HUES6 (cell line): ENCODE data around the gene DNAJC15.

Experiments used
- H3K27ac ChIP-seq: 2 replicates; pipeline ENCODE4 v1.7.0; 2013; ENCODE audit warnings: low read depth, mild to moderate bottlenecking, low read length, inconsistent platforms
- H3K27me3 ChIP-seq: 2 replicates; pipeline ENCODE4 v1.6.1; 2013; ENCODE audit warnings: low read length; ENCODE audit not compliant: control insufficient read depth, insufficient read depth
- H3K36me3 ChIP-seq: 2 replicates; pipeline ENCODE4 v1.6.1; 2013; ENCODE audit warnings: low read length; ENCODE audit not compliant: control insufficient read depth, insufficient read depth
- H3K4me1 ChIP-seq: 2 replicates; pipeline ENCODE4 v1.6.1; 2013; ENCODE audit warnings: low read length; ENCODE audit not compliant: control insufficient read depth, insufficient read depth
- H3K4me3 ChIP-seq: 2 replicates; pipeline ENCODE4 v1.5.1; 2013; ENCODE audit warnings: low read depth, low read length
- H3K9ac ChIP-seq: one replicate; pipeline ENCODE4 v1.6.1; 2013; ENCODE audit warnings: mild to moderate bottlenecking, low read length
- H3K9me3 ChIP-seq: 2 replicates; pipeline ENCODE4 v1.6.1; 2013; ENCODE audit warnings: low read depth, low read length; ENCODE audit not compliant: control insufficient read depth, insufficient read depth

Gene DNAJC15

DNA sequence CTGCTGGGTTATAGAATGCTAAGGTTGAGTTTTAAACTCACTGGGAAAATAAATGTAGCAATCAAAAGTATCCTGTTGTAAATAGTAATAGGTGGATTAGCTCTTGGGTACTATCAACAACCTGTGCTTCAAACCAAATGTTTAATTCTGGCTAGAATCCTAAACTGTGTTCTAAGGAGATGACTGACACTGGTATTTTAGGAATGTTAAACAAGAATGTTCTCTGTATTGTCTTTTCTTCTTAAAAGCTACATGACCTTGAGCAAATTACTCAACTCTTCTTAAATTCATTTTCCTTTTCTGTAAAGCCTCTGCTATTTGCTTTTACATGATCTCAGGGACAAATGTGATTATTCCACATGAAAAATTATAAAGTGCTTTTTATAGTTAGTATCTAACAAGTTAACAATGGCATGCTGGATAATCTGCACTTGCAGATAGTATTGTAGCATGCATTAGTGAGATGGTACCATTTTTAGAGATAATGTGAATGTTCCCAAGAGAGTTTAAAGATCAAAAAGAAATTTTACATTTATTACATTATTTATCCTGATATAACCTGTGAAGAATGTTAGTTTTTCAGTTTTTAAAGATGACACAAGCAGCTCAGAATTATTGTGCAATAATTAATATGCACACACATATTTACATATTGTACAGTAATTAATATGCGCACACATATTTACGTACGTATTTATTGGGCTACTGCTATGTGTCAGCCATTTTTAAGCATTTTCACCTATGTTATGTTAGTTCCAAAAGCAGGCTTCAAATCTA, 17.7 kb upstream of the DNAJC15 start:
- Histone ChIP-seq H3K9ac (no peak overlapping the region), H3K27ac (no peak overlapping the region), H3K36me3 (no peaks in the 10 kb centered on the region), H3K27me3 (no peaks in the 10 kb centered on the region), H3K4me3 (no peak overlapping the region), H3K9me3 (no peaks in the 10 kb centered on the region; the same call in 1 of the 2 replicates), H3K4me1 (peaks cover 18% of the 10 kb centered on the region; the same call in 1 of the 2 replicates)

DNA sequence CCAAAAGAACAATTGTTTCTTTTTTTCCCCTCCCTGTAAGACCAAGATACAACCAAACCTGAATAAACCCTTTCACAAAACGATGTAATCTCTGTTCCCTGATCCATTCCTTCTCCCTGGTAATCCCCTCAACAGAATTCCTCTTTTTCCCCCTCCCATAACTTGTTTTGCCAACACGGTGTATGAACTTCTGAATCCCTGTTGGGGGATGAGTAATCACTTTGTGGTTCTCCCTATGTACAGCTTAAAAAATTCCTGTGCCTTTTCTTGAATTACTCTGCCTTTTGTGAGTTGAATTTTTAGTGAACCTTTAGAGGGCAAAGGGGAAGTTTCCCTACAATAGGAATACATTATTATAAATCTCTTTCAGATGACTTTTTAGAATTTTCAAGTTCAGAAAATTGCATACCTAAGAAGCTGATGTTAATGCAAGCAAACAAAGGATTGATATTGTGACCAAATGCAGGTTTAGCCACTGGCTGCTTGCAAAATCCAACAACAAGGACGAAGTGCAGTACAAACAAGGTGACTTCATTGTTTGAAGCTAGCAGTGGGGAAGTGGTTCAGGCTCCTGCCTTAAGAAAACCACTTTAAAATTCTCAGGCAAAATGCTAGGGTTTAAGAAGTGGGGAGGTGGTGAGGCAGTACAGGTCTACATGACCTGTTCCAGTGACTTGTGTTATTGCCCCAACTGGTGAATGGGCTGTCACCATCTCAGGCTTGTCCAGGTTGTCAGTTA, 16.3 kb upstream of the DNAJC15 start:
- H3K27me3 ChIP-seq: no peaks in the 10 kb centered on the region
- H3K9ac ChIP-seq: no peak overlapping the region
- no peak overlapping the region for H3K4me3 ChIP-seq
- H3K4me1 ChIP-seq: peaks cover 18% of the 10 kb centered on the region; the same call in 1 of the 2 replicates
- no peaks in the 10 kb centered on the region; the same call in 1 of the 2 replicates for H3K9me3 ChIP-seq
- no peaks in the 10 kb centered on the region for H3K36me3 ChIP-seq
- no peak overlapping the region for H3K27ac ChIP-seq

DNA sequence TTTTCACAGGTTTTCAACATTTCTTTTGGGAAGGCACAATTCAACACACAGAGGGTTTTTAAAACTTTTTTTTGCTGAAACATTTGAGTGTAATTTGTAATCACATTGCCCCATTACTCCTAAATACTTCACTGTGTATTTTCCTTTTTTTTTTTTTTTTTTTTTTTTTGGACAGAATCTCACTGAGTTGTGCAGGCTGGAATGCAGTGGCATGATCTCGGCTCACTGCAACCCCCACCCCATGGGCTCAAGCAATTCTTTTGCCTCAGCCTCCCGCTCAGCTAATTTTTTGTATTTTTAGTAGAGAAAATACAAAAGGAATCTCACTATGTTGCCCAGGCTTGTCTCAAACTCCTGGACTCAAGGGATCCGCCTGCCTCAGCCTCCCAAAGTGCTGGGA, 14.8 kb upstream of the DNAJC15 start:
- H3K4me3 ChIP-seq: no peak overlapping the region
- H3K36me3 ChIP-seq: no peaks in the 10 kb centered on the region
- H3K27me3 ChIP-seq: no peaks in the 10 kb centered on the region
- no peaks in the 10 kb centered on the region for H3K9me3 ChIP-seq
- peaks cover 18% of the 10 kb centered on the region; the same call in 1 of the 2 replicates for H3K4me1 ChIP-seq
- H3K9ac ChIP-seq: no peak overlapping the region
- H3K27ac ChIP-seq: no peak overlapping the region

DNA sequence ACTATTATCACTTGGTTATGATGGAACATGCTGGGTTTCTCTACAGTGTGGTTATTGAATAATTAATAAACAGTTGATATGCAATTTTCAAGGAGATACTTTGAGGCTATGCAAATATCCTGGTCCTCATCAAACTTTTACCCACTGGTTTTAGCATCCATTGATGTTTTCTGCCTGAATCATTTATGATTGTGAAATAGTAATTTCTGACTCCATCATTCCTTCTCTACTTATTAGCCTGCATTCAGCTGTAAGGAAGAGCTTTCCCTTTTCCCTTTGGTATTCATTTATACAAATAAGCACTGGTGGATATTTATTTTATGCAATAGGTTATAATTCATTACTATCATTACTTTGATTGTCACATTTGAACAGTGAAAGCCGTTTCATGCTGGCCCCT, 13.9 kb upstream of the DNAJC15 start:
- Histone ChIP-seq H3K9ac (no peak overlapping the region), H3K4me3 (no peak overlapping the region), H3K4me1 (peaks cover 18% of the 10 kb centered on the region; the same call in 1 of the 2 replicates), H3K27ac (no peak overlapping the region), H3K9me3 (no peaks in the 10 kb centered on the region), H3K36me3 (no peaks in the 10 kb centered on the region), H3K27me3 (no peaks in the 10 kb centered on the region)

DNA sequence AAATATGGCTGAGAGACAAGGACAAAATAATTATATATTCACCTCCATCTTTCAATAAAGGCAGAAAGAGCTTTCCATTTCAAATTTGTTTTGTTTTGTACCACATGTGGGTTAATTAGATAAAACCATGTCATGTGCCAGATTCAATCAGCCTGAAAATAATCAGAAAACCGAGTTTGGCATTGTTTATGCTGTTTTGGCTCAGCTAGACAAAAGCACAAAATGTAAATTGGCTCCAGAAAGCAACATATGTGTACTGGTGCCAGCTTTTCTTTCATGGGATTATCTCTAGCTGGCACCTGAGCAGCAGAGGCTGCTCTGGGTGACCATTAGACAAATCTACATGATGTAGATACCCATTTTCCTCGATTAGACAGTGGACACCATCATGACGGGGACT, 9.2 kb upstream of the DNAJC15 start:
- no peaks in the 10 kb centered on the region for H3K36me3 ChIP-seq
- no peak overlapping the region for H3K4me3 ChIP-seq
- no peaks in the 10 kb centered on the region for H3K4me1 ChIP-seq
- 0 out of 2 replicates have a peak, but pooled peaks cover 5% of the 10 kb centered on the region for H3K9me3 ChIP-seq
- no peak overlapping the region for H3K27ac ChIP-seq
- H3K9ac ChIP-seq: no peak overlapping the region
- H3K27me3 ChIP-seq: no peaks in the 10 kb centered on the region

DNA sequence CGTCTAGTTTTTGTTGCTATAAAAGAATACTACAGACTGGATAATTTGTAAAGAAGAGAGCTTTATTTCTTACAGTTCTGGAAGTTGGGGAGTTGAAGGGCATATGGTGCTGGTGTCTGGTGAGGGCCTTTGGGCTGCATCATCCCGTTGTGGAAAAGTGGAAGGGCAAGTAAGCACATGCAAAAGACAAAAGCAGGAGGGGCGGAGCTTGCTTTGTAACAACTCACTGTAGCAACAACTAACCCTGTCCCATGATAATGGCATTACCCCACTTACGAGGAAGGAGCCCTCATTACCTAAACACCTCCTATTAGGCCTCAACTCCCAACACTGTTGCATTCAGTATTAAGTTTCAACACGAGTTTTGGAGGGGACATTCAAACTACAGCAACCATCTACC, 7.2 kb upstream of the DNAJC15 start:
- Histone ChIP-seq H3K9ac (no peak overlapping the region), H3K9me3 (0 out of 2 replicates have a peak, but pooled peaks cover 5% of the 10 kb centered on the region), H3K4me1 (peaks cover 10% of the 10 kb centered on the region), H3K36me3 (no peaks in the 10 kb centered on the region), H3K27me3 (no peaks in the 10 kb centered on the region), H3K27ac (no peak overlapping the region), H3K4me3 (no peak overlapping the region)

DNA sequence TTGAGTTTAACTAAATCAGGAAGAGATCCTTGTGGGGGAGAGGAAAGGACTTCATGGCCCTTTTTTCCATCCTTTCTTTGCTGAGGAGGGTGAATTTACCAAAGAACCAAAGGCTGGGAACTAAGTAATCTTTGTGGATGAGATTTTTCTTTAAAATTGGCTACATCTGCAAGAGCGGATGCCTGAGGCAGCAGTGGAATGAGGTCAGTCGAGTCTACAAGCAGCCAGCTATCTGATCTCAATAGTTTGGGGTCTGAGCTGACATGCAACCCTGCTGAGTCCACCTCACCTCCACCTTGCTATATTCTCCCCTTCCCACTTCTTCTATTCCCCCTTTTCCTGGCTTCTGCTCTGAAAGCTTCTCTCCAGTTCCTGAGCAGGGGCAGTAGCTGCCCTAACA, 3.6 kb upstream of the DNAJC15 start:
- Histone ChIP-seq H3K27me3 (no peaks in the 10 kb centered on the region), H3K4me3 (no peak overlapping the region), H3K4me1 (peaks cover 10% of the 10 kb centered on the region), H3K27ac (no peak overlapping the region), H3K9ac (no peak overlapping the region), H3K9me3 (0 out of 2 replicates have a peak, but pooled peaks cover 5% of the 10 kb centered on the region), H3K36me3 (no peaks in the 10 kb centered on the region)

DNA sequence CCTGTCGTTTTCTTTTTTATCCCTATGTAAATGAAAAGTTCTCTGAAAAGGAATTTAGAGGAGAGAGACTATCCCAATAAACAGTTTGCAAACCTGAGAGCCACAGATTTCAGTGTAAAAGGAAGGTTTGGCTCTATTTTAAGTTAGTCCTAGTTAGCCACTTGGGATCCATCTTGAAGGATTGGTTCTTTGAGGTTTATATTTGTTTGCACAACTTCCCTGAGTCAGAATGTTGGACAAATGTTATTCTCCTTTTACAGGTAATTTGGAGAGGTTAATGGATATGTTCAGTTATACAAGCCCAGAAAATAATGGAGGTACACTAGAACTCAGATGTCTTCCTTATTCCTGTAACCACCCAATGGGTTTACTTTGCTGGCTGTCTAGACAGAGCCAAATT, 2.6 kb upstream of the DNAJC15 start:
- Histone ChIP-seq H3K4me3 (no peak overlapping the region), H3K4me1 (peaks cover 10% of the 10 kb centered on the region), H3K36me3 (no peaks in the 10 kb centered on the region), H3K27ac (no peak overlapping the region), H3K9me3 (0 out of 2 replicates have a peak, but pooled peaks cover 5% of the 10 kb centered on the region), H3K27me3 (no peaks in the 10 kb centered on the region), H3K9ac (no peak overlapping the region)

DNA sequence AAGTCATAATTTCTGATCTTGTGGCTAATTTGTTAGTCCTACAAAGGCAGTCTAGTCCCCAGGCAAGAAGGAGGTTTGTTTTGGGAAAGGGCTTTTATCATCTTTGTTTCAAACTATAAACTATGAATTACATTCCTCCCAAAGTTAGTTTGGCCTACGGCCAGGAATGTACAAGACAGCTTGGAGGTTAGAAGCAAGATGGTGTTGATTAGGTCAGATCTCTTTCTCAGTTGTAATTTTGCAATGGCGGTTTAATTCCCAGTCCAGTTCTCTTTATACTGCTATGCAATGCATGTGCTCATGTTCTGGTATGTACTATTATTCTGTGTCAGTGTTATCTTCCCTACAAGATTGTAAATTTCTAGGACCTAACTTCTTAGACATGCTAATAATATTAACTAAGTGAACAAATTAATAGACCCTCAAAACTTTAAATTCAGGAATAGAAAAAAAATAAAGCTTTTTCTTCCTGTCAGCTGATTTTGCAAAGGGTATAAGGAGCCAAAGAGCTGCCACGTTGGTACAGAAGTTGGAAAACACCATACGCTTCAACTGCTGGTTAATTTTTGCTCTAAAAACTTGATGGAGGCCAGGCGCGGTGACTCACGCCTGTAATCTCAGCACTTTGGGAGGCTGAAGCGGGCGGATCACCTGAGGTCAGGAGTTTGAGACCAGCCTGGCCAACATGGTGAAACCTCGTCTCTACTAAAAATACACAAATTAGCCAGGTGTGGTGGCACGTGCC, 1.3 kb upstream of the DNAJC15 start:
- no peaks in the 10 kb centered on the region for H3K36me3 ChIP-seq
- no peaks in the 10 kb centered on the region for H3K9me3 ChIP-seq
- no peaks in the 10 kb centered on the region for H3K27me3 ChIP-seq
- H3K27ac ChIP-seq: no peak overlapping the region
- H3K9ac ChIP-seq: no peak overlapping the region
- peaks cover 10% of the 10 kb centered on the region for H3K4me1 ChIP-seq
- H3K4me3 ChIP-seq: no peak overlapping the region

DNA sequence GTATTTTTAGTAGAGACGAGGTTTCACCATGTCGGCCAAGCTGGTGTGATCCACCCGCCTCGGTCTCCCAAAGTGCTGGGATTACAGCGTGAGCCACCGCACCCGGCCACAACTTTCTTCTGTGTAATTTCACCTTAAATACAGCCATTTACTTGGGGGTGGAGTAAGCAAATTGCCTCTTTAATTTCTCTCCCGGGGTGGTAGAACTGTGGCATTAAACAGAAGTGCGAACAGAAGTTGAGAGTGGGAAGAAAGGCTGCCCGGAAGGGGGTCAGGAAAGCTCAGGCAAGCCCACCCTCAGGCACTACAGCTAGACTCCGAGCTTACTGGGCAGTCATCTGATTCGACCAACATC, 475 bp upstream of the DNAJC15 start:
- Histone ChIP-seq H3K4me1 (peaks cover 10% of the 10 kb centered on the region), H3K4me3 (peak overlapping the region; percentile 66), H3K9me3 (no peaks in the 10 kb centered on the region), H3K9ac (peak overlapping the region; percentile 78), H3K27me3 (no peaks in the 10 kb centered on the region), H3K27ac (no peak overlapping the region), H3K36me3 (no peaks in the 10 kb centered on the region)

DNA sequence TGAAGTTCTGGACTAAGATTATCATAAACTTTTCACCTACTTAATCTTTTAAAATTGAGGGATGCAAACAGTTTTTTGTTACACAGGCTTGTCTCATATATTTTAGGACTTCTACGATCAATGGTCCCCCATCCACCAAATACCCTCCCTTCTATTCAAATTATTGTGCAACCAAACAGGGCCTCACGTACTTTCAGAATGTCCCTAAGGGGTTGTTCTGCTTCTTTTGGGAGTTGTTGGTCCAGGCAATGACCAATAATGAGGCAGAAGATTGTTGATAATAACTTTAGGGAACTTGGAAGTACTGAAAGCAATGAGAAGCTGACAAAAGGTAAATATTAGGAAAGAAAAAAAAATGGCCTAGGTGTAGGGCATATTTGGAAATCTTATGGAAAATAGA, 2.9 kb downstream of the DNAJC15 start:
- Histone ChIP-seq H3K27ac (no peak overlapping the region), H3K9ac (no peak overlapping the region), H3K36me3 (no peaks in the 10 kb centered on the region)

More for the DNA sequence above, 2.9 kb downstream of the DNAJC15 start:
- H3K4me1 ChIP-seq: no peaks in the 10 kb centered on the region
- no peaks in the 10 kb centered on the region for H3K27me3 ChIP-seq
- H3K9me3 ChIP-seq: no peaks in the 10 kb centered on the region
- no peak overlapping the region for H3K4me3 ChIP-seq
